RPMI8226 (cell line): Measurements from ENCODE around the gene MYL5.
"Not testable (repeated sequence)": the region's sequence is repeated elsewhere in the genome, so short reads cannot be mapped to it uniquely, and the experiment has no call there.

Experiments used
- DNase-seq: peaks from one replicate; pipeline ENCODE4 v3.0.0-alpha.2; 2015

The MYL5 gene

DNA sequence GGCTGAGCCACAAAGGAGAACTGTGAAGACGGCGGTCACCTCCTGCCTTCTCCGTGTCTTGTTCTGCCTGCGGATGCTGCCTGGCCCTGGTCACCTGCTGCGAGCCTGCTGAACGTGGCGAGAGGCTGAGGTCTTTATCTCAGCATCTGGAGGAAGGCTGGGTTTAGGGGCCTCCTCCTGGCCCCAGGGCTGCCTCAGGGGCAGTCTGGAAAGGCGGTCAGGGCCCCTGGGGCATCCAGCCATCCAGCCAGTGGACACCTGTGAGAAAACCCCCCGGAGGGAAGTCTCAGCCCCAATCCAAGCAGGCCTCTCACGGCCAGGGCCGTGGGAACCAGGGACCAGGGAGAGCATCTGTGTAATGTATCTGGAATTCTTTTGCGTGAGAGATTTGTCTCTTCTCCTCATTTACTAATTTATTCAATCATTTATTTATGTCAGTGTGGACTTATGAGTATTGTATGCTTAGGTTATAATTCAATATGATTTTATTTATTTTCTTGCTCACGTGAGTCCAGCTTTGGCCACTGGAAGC lies 37.6 kb upstream of the MYL5 start:
- DNase-seq: no peak

DNA sequence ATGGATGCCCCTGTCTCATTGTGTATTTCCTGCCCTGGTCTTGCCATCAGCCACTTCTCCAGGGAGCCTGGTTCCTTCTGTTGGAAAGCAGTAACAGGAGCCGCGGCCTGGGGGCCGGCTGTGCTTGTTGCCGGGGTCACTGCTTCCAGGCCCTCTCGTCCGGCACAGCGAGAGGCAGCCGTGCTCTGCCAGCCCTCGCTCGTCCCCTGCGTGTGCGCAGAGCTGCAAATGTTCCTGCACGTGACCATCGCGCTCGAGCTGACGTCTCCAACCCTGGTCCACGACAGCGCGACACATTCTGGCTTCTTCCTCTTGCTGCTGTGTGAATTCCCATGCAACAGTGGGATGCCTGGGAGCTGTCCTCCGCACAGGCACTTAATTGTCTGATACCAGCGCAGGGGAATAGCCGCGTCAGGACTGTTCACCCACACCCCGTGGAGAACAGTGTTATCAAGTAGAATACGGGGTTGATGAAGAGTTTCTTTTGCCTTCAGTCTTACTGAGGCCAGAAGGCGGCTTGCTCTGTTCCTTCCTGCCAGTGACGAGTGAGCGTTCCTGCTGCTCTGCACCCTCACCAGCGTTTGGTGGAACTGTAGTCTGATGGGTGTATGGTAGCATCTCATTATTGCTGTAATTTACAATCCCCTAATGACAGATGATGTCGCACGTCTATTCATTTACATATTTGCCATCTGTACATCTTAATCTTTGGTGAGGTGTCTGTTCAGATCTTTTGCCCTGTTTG lies 36.6 kb upstream of the MYL5 start:
- DNase-seq: no peak

DNA sequence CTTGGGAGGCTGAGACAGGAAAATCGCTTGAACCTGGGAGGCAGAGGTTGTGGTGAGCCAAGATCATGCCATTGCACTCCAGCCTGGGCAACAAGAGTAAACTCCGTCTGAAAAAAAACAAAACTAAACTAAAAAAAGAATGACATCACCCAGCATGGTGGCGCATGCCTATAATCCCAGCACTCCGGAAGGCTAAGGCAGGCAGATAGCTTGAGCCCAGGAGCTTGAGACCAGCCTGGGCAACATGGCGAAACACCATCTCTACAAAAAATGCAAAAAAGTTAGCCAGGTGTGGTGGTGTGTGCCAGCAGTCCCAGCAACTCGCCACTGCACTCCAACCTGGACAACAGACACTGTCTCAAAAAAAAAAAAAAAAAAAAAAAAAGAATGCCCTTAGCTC lies 32.0 kb upstream of the MYL5 start:
- DNase-seq: not testable (repeated sequence)

DNA sequence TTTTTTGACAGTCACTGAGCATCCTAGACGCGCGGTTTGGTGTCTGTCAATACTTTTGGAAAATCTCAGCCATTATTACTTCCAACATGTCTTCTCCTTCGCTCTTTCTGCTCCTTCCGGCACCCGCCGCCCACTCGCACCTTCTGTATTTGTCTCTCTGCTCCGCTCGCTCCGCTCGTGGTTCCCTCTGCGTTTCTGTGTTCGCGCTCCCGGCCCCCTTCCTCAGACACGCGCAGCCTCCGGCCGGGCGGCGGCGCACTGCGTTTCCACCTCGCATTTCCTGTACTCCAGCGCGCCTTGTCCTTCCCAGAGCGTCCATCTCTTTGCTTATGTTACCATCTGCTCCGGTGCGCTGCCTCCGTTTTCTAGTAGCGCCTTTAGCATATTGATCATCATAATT lies 27.9 kb upstream of the MYL5 start:
- DNase-seq: no peak

DNA sequence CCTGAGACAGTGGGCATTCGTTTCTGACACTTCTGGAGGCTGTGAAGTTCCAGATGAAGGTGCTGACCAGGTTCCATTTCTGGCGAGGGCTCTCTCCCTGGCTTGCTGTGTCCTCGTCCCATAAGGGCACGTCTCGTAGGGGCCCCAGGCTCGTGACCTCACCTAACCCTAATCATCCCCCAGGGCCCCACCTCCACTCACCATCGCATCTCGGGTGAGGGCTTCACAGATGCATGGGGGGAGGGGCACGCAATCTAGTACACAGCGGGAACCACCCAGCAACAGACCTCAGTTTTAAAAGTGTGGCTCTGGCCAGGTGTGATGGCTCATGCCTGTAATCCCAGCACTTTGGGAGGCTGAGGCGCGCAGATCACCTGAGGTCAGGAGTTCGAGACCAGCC lies 26.9 kb upstream of the MYL5 start:
- no peak for DNase-seq

DNA sequence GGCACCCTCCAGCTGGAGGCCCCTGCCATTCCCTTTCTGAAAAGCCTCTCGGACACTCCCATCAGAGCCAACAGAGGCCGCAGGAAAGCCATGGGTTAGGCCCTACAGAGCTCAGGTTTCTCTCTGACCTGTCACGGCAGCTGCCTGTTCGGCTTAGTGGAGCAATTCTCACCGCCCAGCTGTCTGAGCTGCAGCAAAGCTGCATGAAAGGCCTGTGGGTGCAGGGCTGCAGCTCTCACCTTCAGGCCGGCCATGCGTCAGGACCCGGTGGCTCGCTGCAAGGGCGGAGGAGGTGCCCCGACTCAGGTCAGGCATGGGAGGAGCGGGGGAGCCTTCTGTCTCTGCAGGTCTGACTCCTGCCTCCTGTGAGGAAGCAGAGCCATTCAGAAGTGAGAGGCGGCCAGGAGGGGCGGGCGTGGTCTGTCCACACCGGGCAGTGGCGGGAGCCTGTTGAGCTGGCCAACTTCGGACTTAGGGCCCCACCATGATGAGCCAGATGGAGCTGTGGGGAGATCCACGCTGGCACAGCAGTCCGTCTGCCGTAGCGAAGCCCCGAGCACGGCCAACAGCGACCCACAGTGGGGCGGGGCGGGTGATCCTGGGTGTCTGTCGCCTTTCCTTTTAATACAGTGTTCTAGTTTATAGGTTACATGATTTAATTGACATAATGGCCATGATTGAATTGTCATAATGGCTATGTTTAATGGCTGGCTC lies 25.6 kb upstream of the MYL5 start:
- DNase-seq: no peak

DNA sequence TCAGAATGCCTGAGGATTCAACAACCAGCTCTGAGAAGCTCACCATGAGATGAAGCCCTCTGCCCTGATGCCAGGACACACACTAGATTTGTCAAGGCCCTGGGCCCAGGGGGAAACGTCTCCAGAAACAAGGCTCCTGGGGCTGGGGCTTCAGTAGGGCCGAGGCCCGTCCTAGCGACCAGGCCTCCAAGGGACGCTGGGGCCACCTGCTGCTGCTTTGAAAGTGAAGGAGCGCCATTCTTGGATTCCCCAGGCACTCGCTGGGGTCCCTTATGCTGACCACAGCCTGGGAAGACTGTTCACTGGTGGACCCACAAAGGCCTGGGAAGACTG lies 25.1 kb upstream of the MYL5 start:
- DNase-seq: no peak

DNA sequence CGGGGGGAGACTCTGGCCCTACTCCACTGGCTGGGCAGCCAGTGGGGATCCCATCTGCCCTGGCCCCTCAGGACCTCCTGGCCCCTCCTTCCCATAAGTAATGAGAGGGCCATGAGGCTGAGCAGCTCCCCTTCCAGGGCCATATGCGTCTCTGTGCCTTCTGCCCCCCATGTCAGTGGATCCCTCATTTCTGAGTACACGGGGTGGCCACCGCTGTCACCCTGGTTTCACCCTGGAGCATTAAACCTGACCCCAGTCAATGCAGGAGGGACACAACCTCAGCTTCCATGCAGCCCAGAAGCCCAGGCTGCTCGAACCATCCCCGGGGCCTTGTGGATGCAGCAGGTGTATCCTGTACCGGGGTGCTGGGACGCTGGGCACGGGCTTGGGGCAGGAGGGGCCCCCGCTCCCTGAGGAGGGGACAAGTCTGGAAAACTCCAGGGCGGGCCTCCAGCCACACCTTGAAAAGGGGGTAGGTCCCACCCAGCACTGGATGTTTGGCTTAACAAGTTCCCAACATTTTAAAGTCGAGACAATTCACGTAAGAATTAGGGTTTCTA lies 24.5 kb upstream of the MYL5 start:
- DNase-seq: no peak

DNA sequence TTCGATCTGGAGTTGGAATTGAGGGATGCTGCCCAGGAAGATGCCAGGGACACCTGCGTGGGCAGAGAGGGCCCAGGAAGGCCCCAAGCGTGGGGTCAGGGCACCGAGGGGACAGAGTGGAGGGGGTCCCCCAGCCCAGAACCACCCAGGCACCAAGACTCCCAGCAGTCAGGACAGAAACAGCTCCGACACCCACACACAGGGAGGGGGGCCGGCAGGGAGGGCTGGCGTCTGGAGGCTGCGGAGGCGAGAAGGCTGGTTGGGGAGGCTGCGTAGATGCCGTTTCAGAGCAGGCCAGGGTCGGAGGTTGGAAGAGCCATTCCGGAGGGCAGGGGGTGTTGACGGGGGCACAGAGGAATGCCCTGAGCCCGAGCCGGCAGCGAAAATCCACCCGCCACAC lies 23.9 kb upstream of the MYL5 start:
- DNase-seq: no peak

DNA sequence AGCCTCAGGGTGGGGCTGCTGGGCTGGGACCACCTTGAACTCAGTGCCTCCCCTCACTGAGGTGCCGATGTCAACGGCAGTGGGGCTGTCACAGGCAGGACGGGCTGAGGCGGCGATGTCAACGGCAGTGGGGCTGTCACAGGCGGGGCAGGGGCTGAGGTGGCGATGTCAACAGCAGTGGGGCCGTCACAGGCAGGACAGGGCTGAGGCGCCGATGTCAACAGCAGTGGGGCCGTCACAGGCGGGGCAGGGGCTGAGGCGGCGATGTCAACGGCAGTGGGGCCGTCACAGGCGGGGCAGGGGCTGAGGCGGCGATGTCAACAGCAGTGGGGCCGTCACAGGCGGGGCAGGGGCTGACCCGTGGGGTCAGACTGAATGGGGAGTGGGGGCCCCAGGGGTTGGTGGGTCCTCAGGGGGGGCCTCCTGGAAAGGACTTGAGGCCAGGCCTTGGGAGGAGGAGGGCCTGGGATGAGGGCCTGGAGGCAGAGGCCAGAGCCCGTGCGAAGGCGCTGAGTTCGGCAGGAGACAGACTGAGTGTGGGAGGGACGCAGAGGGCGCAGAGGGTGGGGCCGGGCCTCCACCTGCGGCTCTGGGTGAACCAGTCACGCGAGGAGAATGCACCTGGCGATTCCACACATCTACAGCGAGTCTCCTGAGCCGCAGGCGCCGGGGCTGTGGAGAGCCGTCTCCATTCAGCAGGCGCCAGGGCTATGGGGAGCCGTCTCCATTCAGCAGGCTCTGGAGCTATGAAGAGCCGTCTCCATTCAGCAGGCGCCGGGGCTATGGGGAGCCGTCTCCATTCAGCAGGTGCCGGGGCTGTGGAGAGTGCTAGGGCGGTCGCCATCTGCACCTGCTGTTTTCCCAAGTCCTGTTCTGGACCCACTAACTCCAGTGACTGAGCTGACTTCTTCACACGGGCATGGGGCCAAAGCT lies 23.1 kb upstream of the MYL5 start:
- DNase-seq: no peak

DNA sequence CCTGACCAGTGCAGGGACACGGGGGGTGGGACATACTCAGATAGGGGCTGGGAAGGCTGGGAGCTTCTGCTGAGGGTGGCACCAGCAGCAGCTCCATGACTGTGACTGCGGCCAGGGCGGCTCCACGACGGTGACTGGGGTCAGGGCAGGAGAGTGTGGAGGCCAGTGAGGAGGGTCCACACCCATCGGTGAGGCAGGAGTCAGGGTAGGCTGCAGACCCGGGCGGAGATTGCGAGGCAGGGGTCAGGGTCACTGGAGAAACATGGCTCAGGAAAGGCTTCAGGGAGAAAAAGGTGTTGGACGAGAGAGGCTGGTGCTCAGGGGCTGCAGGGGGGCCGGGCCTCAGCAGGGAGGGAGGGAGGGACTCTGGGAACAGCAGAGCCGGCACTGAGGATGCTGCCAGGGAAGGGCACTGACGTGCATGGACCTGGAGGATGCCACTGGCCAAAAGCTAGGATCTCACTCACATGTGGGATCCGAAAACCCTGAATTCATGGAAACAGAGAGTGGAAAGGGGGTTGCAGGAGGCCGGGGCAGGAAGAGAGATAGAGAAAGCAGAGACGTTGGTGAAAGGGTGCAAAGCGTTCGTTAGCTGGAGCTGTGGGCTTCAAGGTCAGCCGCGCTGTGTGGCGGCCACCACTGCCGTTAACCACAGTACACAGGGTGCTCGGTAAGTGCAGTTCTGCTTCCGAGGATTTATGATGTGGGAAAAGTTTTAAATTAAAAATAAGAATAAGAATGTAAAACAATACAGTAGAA lies 22.3 kb upstream of the MYL5 start:
- no peak for DNase-seq

DNA sequence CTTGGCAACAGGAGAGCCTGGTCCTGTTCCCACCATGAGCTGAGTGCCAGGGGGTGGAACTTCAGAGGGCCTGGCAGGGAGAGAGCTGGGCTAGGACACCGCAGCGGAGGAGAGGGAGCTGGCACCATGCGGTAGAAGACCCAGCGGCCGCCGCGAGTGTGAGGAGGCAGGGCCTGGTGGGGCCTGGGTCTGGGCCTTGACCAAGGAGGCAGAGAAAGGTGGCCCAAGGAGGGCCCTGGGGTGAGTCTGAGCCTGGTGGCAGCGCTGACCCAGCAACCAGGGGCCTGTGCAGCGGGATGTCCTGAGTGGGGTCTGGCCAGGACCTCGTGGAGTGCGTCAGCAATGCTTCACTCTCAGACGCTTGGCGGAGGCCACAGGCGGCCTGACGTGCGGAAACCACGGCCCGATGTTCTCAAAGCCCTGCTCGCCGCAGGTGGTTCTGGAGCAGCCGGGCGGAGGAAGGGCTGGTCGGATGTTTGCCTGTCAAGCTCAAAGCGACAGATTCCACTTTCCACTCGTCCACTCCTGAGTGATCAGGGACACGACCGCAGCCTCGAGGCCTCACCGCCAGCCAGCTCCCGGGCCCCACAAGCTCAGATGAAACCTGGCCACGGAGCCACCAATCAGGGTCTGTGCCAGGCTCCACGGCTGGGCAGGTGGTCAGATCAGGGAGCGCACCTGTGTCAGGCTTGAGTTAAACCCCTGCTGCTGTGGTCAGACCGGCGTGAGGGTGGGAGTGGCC lies 21.1 kb upstream of the MYL5 start:
- no peak for DNase-seq

DNA sequence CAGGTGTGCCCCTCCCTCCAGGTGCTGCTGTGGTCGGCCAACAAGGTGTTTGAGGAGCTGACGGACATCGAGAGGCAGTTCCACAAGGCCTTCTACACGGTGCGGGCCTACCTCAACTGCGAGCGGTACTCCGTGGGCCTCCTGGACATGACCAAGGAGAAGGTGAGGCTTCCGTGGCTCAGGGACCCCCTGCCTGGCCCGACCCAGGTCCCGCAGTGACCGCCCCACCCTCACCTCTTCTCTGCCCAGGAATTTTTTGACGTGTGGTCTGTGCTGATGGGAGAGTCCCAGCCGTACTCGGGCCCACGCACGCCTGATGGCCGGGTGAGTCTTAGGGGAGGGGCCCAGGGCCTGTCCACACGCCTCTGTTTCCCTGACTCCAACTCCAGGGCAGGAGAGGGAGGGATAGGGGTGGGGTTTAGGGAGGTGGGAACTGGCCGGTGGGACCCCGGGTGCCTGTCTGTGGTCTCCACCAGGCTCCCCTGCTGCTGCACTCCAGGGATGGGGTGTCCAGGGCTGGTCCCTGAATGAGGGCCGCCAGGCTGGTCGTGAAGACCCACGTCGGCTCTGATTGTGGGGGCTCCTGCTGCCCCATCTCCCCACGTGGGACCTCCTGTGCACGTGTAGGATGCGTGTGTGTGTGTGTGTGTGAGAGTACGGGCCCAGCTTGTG lies 20.4 kb upstream of the MYL5 start:
- no peak for DNase-seq

DNA sequence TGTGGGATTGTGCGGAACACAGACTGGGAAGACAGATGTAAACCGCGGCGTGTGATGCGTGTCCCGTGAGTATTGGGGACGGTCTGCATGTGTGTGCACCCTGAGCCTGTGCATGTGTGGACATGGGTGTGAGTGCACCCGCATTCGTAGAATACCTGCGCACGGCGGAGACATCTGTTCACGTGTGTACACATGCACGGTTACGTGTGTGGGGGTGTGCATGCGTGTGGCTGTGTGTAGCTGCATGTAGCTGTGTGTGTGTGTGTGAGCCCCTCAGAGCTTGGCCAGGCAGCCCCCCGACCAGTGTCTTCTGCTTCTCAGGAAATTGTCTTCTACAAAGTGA lies 19.9 kb upstream of the MYL5 start:
- DNase-seq: no peak

DNA sequence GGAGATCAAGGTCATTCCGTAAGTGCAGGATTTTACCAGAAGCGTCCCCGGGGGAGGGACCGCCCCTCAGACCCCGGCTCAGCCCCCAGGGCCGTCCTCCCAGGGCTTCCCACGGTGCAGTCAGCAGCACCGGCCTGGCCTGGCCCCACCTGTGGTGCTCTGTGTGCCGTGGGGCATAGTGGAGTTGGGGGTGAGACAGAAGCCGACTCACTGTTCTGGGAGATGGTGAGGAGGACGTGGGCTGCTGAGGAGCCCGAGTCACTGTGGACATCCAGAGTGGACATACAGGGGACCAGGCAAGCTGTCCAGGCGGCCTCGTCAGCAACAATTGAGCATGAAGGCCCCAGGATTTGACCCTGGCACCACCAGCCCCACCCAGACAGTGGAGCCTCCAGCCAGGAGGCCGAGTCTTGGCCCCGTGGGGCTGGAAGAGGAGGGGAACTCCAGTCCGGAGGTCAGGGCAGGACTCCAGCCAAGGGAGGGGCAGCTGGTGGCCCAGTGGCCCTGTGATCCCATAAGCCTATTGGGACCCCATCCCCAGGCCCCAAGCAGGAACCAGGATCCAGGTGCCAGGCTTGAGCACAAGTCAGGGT lies 19.4 kb upstream of the MYL5 start:
- DNase-seq: no peak

DNA sequence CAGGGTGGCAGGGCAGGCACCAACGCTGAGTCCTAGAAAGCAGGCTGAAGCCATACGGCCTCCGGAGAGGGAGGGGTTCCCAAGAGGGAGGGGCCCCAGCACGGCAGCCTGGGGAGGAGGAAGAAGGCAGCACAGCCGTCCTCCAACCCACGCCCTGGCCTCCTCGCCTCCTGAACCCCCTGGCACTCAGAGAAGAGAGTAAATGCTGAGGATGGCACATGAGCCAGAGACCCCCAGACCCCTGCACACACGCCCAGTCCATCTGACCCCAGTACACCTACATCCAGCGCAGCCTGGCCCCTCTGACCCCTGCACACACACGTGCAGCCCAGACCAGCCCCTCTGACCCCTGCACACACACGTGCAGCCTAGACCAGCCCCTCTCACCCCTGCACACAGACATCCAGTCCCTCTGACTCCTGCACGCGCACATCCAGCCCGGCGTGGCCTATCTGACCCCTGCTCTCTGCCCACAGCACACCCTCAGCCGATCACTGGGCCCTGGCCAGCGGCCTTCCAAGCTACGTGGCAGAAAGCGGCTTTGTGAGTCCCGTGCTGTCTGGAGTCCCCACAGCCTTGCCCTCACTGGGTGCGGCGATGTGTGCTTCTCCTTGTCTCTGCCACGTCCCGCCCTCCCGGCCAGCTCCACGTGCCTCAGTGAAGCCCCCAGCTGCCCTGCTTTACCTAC lies 18.7 kb upstream of the MYL5 start:
- no peak for DNase-seq

DNA sequence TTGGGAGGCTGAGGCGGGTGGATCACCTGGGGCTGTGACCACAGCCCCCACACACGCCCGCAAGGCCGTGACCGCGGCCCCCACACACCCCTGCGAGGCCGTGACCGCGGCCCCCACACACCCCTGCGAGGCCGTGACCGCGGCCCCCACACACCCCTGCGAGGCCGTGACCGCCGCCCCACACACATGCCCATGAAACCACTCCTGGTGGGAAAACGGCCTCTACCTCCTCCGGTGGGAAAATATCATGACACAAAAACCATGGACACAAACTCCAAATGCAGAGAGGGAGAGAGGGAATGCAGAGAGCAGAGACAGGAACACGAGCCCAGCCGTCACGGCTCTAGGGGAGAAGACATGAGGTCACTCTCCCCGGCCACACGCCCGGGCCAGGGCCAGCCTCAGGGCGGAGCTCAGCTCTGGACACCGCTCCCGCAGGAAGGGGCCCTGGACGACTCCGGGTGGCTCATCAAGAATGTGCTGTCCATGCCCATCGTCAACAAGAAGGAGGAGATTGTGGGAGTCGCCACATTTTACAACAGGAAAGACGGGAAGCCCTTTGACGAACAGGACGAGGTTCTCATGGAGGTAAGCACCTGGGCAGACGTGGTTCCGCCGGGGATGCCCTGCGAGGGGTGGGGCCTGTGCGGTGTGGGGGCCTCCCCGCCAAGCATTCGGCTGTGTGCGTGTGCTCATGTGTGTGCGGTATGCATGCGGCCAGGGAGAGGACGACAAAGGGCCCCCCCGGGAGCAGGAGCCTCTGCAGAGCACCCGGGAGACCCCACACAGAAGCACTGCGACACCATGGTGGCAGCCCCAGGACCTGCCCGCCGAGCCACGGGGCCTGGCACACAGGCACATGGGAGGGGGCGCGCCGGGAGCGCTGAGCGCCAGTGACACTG lies 17.7 kb upstream of the MYL5 start:
- DNase-seq: no peak

DNA sequence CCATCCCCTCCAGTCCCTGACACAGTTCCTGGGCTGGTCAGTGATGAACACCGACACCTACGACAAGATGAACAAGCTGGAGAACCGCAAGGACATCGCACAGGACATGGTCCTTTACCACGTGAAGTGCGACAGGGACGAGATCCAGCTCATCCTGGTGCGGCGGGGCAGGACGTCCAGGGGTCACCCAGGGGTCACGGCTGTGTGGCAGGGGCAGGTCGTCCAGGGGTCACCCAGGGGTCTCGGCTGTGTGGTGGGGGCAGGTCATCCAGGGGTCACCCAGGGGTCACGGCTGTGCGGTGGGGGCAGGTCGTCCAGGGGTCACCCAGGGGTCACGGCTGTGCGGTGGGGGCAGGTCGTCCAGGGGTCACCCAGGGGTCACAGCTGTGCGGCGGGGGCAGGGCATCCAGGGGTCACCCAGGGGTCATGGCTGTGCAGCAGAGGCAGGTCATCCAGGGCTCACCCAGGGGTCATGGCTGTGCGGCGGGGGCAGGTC lies 17.0 kb upstream of the MYL5 start:
- DNase-seq: no peak
